RWPE1 (cell line): ENCODE measurements around the gene GSE1.

ENCODE experiments used
- CTCF ChIA-PET: fragments of 350-600 bp; sonication (Branson Sonifier 250); formaldehyde crosslinking; extraction: SDS; loops from one replicate; lab custom pipeline; 2021; lab: Yijun Ruan, JAX
- POLR2A ChIA-PET: fragments of 400-600 bp; formaldehyde crosslinking; extraction: SDS; loops from one replicate; lab custom pipeline; 2020; ENCODE audit warnings: antibody characterized with exemption; ENCODE audit not compliant: low non-redundant PET; lab: Yijun Ruan, JAX
- DNase-seq: peaks from one replicate; pipeline ENCODE4 v3.0.0; 2012; ENCODE audit warnings: low spot score
- H3K27ac ChIP-seq: fragments of 450-650 bp; 2 replicates; pipeline ENCODE4 v1.5.1; 2017
- TF ChIP-seq, protein P1 (sequence below): fragments of 450-650 bp; conservative IDR thresholded peaks from 2 replicates; pipeline ENCODE4 v1.5.1; 2017; ENCODE audit warnings: low read depth, mild to moderate bottlenecking

GSE1 gene

DNA sequence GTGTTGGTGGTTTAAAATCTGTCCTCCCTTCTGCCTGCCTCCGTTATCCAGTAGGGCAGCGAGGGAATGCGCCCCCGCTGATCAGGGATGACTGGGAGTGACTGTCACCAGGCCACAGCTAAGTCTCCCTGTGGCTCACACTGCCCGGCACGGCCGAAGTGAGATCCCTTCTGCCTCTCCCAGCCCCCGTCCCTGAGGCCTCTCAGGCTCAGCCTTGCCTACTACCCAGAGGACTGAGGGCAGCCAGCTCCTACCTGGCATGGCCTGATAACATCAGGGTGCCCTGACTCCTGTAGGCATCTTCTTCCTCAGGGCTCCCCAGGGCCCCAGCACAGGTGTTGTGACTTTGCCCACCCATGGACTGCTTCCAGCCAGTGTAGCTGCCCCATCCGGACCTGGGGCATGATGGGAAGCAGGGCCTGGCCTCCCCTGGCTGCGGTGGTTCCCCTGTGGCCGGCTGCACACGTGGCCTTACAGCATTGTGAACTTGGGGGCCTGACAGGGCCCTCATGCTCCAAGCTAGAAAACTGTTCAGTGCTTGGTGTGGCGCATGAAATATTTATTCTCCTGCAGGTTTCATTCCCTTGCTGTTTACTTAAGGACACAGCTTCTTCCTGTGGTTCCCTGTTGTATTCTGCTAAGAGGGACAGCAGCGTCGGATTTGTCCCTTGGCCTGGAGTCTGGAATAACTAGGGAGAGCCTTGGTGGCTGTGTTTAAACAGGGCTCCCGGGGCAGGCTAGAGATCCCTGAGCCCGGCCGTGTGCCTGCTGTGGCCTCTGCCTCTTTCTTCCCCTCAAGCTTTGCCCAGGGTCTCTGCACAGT is 45.6 kb downstream of the GSE1 start:
- TF ChIP-seq, protein P1, sequence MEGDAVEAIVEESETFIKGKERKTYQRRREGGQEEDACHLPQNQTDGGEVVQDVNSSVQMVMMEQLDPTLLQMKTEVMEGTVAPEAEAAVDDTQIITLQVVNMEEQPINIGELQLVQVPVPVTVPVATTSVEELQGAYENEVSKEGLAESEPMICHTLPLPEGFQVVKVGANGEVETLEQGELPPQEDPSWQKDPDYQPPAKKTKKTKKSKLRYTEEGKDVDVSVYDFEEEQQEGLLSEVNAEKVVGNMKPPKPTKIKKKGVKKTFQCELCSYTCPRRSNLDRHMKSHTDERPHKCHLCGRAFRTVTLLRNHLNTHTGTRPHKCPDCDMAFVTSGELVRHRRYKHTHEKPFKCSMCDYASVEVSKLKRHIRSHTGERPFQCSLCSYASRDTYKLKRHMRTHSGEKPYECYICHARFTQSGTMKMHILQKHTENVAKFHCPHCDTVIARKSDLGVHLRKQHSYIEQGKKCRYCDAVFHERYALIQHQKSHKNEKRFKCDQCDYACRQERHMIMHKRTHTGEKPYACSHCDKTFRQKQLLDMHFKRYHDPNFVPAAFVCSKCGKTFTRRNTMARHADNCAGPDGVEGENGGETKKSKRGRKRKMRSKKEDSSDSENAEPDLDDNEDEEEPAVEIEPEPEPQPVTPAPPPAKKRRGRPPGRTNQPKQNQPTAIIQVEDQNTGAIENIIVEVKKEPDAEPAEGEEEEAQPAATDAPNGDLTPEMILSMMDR = no peak
- POLR2A ChIA-PET = no interaction called here
- H3K27ac ChIP-seq = peak overlapping the region; percentile 13
- DNase-seq = no peak
- CTCF ChIA-PET = interaction anchor here (0.6 to 1.5 kb wide), 3 partner anchors 15 to 24 kb away, joined by 3 to 6 read pairs (median 3); no protein-coding TSS in a partner anchor

DNA sequence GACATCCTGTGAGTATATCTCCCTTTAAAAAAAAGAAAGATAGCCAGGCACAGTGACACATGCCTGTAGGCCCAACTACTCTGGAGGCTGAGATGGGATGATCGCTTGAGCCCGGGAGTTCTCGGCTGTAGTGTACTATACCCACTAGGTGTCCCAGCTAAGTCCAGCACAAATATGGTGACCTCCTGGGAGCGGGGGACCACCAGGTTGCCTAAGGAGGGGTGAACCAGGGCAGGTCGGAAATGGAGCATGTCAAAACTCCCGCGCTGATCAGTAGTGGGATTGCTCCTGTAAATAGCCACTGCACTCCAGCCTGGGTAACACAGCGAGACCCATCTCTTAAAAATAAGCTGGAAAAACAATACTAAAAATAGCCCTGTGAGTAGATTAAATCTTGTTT is 46.2 kb downstream of the GSE1 start:
- CTCF ChIA-PET = interaction anchor here (0.6 to 1.5 kb wide), 3 partner anchors 19 to 1546 kb away, joined by 3 to 6 read pairs (median 3); no protein-coding TSS in a partner anchor
- no peak for DNase-seq
- H3K27ac ChIP-seq = peak overlapping the region; percentile 13
- POLR2A ChIA-PET = no interaction called here
- TF ChIP-seq, protein P1 = no peak

DNA sequence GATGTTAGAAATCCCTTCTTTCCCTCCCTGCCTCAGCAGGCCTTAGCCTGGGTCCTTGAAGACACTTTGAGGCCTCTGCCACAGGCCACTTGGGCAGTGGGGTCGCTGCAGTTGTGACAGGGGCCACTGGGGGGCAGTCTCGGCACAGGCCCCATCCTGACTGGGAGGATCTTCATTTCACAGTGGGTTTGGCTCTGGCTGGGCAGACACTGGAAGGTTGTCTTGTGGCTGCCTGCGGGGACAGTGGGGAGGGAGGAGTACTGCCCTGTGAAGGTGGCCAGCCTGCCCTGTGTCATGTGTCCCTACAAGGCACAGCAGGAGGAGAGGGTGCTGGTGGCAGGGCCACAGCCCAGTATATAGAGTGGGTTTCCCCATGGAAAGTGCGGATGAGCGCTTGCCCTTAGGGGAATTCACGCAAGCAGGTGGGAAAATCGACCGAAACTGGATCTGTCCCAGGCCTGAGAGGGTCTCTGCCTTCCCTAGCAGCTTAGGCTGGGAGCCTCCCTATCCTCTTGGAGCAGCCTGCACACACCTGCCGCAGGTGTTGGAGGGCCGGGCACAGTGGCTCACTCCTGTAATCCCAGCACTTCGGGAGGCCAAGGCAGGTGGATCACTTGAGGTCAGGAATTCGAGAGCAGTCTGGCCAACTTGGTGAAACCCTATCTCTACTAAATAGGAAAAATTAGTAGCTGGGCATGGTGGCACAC is 46.8 kb downstream of the GSE1 start:
- ChIA-PET CTCF (interaction anchor here (0.6 to 1.5 kb wide), 4 partner anchors 9 to 1546 kb away, joined by 3 to 6 read pairs (median 3); no protein-coding TSS in a partner anchor), POLR2A (no interaction called here)
- TF ChIP-seq, protein P1 = peak; percentile 85
- peak overlapping the region; percentile 22; the same call in 1 of the 2 replicates for H3K27ac ChIP-seq
- peak; percentile 63 for DNase-seq

DNA sequence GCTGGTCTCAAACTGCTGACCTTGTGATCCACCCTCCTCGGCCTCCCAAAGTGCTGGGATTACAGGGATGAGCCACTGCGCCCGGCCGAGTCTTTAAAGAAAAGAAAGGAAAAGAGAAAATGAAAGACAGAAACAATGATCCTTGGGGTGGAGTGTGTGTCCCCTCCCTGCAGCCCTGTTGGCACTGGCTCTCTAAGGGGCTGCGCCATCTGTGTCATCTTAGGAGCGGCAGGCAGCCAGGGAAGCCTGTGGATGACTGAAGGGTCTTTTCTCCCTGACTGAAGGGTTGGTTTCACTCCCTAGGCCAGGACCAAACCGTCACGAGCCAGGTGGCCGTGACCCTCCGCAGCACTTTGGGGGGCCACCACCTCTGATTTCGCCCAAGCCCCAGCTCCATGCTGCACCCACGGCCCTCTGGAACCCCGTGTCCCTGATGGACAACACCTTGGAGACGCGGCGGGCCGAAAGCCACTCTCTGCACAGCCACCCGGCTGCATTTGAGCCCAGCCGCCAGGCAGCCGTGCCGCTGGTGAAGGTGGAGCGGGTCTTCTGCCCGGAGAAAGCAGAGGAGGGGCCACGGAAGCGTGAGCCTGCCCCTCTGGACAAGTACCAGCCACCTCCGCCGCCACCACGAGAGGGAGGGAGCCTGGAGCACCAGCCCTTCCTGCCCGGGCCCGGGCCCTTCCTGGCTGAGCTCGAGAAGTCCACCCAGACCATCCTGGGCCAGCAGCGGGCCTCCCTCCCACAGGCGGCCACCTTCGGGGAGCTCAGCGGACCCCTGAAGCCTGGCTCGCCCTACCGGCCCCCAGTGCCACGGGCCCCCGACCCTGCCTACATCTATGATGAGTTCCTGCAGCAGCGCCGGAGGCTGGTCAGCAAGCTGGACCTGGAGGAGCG is 48.0 kb downstream of the GSE1 start:
- ChIA-PET POLR2A (interaction anchor here (0.7 kb wide), 1 partner anchor 89 kb away, joined by 3 read pairs; no protein-coding TSS in a partner anchor), CTCF (interaction anchor here (0.7 to 1.4 kb wide), 2 partner anchors 56 to 72 kb away, joined by 3 read pairs; no protein-coding TSS in a partner anchor)
- TF ChIP-seq, protein P1 = no peak
- peak overlapping the region; percentile 22; the same call in 1 of the 2 replicates for H3K27ac ChIP-seq
- DNase-seq = no peak

DNA sequence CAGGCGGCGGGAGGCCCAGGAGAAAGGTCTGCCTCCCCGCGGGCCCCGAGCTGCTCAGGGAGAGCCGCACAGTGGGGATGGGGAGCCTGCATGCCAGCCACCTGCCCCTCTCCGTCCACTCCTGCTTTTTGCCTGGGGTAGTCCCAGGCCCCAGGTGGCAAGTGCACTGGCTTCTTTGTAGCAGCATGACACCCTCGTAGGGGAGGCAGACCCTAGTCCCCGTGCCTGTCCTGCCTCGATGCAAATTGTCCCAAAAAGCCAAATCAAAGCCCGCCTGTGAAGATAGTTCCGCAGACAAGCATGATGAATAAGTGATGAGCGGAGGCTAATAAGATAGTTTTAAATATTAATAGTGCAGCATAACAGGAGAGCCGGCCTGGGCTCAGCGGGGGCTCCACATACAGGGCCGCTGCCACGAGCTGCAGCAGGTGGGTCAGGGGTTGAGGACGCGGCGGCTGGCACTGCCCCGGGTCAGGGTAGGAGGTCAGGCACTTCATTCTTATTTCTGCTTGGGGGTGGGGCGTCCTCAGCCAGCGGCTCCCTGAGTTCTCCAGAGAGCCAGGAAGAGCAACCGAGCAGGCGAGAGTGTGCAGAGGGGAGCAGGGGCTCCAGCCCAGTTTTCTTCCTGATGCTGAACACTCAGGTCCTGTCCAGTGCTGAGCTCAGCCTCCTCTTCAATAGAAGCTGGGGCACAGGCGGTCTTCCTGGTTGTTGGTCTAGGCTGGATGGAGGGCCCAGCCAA is 48.8 kb downstream of the GSE1 start:
- peak overlapping the region; percentile 18 for H3K27ac ChIP-seq
- ChIA-PET POLR2A (interaction anchor here (0.7 kb wide), 1 partner anchor 88 kb away, joined by 3 read pairs; no protein-coding TSS in a partner anchor), CTCF (interaction anchor here (1.4 kb wide), 1 partner anchor 56 kb away, joined by 3 read pairs; no protein-coding TSS in a partner anchor)
- DNase-seq = no peak
- TF ChIP-seq, protein P1 = no peak
